GM23338 (cell line): ENCODE measurements around the gene PCDHGA1. TPM values are rescaled to one million over a fixed set of nuclear protein-coding genes. Genes with fewer than 3 reads are reported as not detected.
A peak's percentile ranks its signal among the peaks of the same experiment; 100 is the strongest.

Source experiments
- ATAC-seq: fragments of 200-7000 bp; cut with Tn5 transposase; 3 replicates; pipeline ENCODE4 v1.9.1; 2020
- DNase-seq: peaks from one replicate; pipeline ENCODE4 v3.0.0-alpha.2; 2015; ENCODE audit warnings: low spot score
- H2AFZ ChIP-seq: fragments of 200-600 bp; sonication (generic); 2 replicates; pipeline ENCODE4 v1.8.0; 2016; ENCODE audit warnings: antibody characterized with exemption, mild to moderate bottlenecking, moderate library complexity
- H3F3A ChIP-seq: fragments of 200-600 bp; sonication (generic); replicated peaks from 2 replicates; pipeline ENCODE4 v1.8.0; 2017; ENCODE audit warnings: antibody characterized with exemption, mixed run types, low read depth
- H3K27ac ChIP-seq: fragments of 200-600 bp; sonication (generic); 2 replicates; pipeline ENCODE4 v1.6.1; 2016; ENCODE audit warnings: low read depth
- H3K27me3 ChIP-seq: fragments of 200-600 bp; sonication (generic); 2 replicates; pipeline ENCODE4 v1.8.0; 2016; ENCODE audit warnings: mild to moderate bottlenecking, mixed run types, moderate library complexity; ENCODE audit not compliant: insufficient read depth
- H3K36me3 ChIP-seq: fragments of 200-600 bp; sonication (generic); 2 replicates; pipeline ENCODE4 v1.8.0; 2016; ENCODE audit warnings: mild to moderate bottlenecking; ENCODE audit not compliant: insufficient read depth
- H3K4me1 ChIP-seq: fragments of 200-600 bp; sonication (generic); 2 replicates; pipeline ENCODE4 v1.8.0; 2016; ENCODE audit warnings: mild to moderate bottlenecking, moderate library complexity; ENCODE audit not compliant: insufficient read depth
- H3K4me2 ChIP-seq: fragments of 200-600 bp; sonication (generic); 2 replicates; pipeline ENCODE4 v1.7.1; 2017; ENCODE audit warnings: mixed run types
- H3K4me3 ChIP-seq: fragments of 200-600 bp; sonication (generic); 2 replicates; pipeline ENCODE4 v1.6.1; 2016; ENCODE audit warnings: mixed run types
- H3K79me2 ChIP-seq: fragments of 200-600 bp; sonication (generic); replicated peaks from 2 replicates; pipeline ENCODE4 v1.8.0; 2017; ENCODE audit warnings: mild to moderate bottlenecking; ENCODE audit not compliant: insufficient read depth
- H3K9me2 ChIP-seq: fragments of 200-600 bp; sonication (generic); 2 replicates; pipeline ENCODE4 v1.8.0; 2017; ENCODE audit not compliant: insufficient read depth
- H4K20me1 ChIP-seq: fragments of 200-600 bp; sonication (generic); replicated peaks from 2 replicates; pipeline ENCODE4 v1.8.0; 2017; ENCODE audit warnings: mild to moderate bottlenecking; ENCODE audit not compliant: insufficient read depth
- H3K27ac Mint-ChIP-seq: 2 replicates; pipeline ENCODE4 v1.8.0; 2020; ENCODE audit warnings: inconsistent platforms, mild to moderate bottlenecking, moderate library complexity, mixed read lengths
- H3K27me3 Mint-ChIP-seq: 3 replicates; pipeline ENCODE4 v1.8.0; 2022; ENCODE audit warnings: low read depth, mild to moderate bottlenecking, moderate library complexity, mixed read lengths, inconsistent platforms; ENCODE audit not compliant: insufficient read depth, poor library complexity
- H3K36me3 Mint-ChIP-seq: 3 replicates; pipeline ENCODE4 v1.8.0; 2021; ENCODE audit warnings: low read depth, mild to moderate bottlenecking, inconsistent platforms, moderate library complexity, mixed read lengths
- H3K4me1 Mint-ChIP-seq: 3 replicates; pipeline ENCODE4 v1.8.0; 2020; ENCODE audit warnings: mild to moderate bottlenecking, inconsistent platforms, mixed read lengths
- H3K4me3 Mint-ChIP-seq: 3 replicates; pipeline ENCODE4 v1.8.0; 2021; ENCODE audit warnings: moderate library complexity, mild to moderate bottlenecking, inconsistent platforms, mixed read lengths
- H3K9me3 Mint-ChIP-seq: 3 replicates; pipeline ENCODE4 v1.8.0; 2020; ENCODE audit warnings: moderate library complexity, mild to moderate bottlenecking, inconsistent platforms, mixed read lengths
- CREB1 ChIP-seq: fragments of 250-450 bp; sonication (Bioruptor Pico); IDR thresholded peaks from 2 replicates; pipeline ENCODE4 v1.5.0; 2020; ENCODE audit warnings: low read depth, mild to moderate bottlenecking, moderate library complexity
- CTCF ChIP-seq, 2 experiments: fragments of 200-600 bp in 1 of 2; sonication (generic) in 1 of 2; conservative IDR thresholded peaks; 2 replicates each; pipeline versions ENCODE4 v1.5.1 to v1.6.1; 2016 to 2017; ENCODE audit warnings: antibody characterized with exemption in 2 of 2, low read depth in 2 of 2, mild to moderate bottlenecking in 2 of 2, moderate library complexity in 1 of 2
- ETS1 ChIP-seq: IDR thresholded peaks from 2 replicates; pipeline ENCODE4 v1.6.1; 2016; ENCODE audit warnings: antibody characterized with exemption
- EZH2 ChIP-seq: fragments of 200-600 bp; sonication (generic); IDR thresholded peaks from one replicate; pipeline ENCODE4 v1.8.0; 2017; ENCODE audit warnings: antibody characterized with exemption, mild to moderate bottlenecking, low read depth; ENCODE audit not compliant: unreplicated experiment
- EZH2phosphoT487 ChIP-seq: fragments of 200-600 bp; sonication (generic); IDR thresholded peaks from one replicate; pipeline ENCODE4 v1.8.1; 2018; ENCODE audit warnings: antibody characterized with exemption; ENCODE audit not compliant: unreplicated experiment
- JUNB ChIP-seq: IDR thresholded peaks from one replicate; pipeline ENCODE4 v1.6.1; 2016; ENCODE audit warnings: antibody characterized with exemption; ENCODE audit not compliant: unreplicated experiment
- NANOG ChIP-seq: IDR thresholded peaks from 2 replicates; pipeline ENCODE4 v1.6.1; 2016; ENCODE audit warnings: antibody characterized with exemption, borderline replicate concordance
- POLR2AphosphoS5 ChIP-seq: IDR thresholded peaks from 2 replicates; pipeline ENCODE4 v1.6.1; 2016; ENCODE audit warnings: antibody characterized with exemption, low read depth
- STAT1 ChIP-seq: IDR thresholded peaks from one replicate; pipeline ENCODE4 v1.6.1; 2016; ENCODE audit warnings: antibody characterized with exemption; ENCODE audit not compliant: unreplicated experiment
- ZNF114 ChIP-seq: fragments of 250-450 bp; sonication (Bioruptor Pico); IDR thresholded peaks from 2 replicates; pipeline ENCODE4 v1.5.0; 2020; ENCODE audit warnings: mild to moderate bottlenecking, moderate library complexity
- ZNF331 ChIP-seq: fragments of 250-450 bp; sonication (Bioruptor Pico); IDR thresholded peaks from 2 replicates; pipeline ENCODE4 v1.5.0; 2020; ENCODE audit warnings: low read depth, mild to moderate bottlenecking, moderate library complexity
- ZNF462 ChIP-seq: fragments of 250-450 bp; sonication (Bioruptor Pico); IDR thresholded peaks from 2 replicates; pipeline ENCODE4 v1.5.0; 2020; ENCODE audit warnings: mild to moderate bottlenecking, moderate library complexity
- polyA plus RNA-seq: library from polyadenylated mRNA; unstranded; fragments of >200 nt; fragmentation: Nextera tagmentation; extraction: Ambion mirVana; gene quantifications from 2 replicates; pipeline ENCODE4 v1.2.1, GENCODE V29; 2016
- total RNA-seq: library from RNA; depleted of rRNA; stranded (reverse); fragments of >200 nt; shearing (Covaris generic); gene quantifications from 2 replicates; pipeline ENCODE4 v1.2.3, GENCODE V29; 2014
- TF ChIP-seq, protein P1 (sequence below): IDR thresholded peaks from one replicate; pipeline ENCODE4 v1.6.1; 2018; ENCODE audit warnings: antibody characterized with exemption; ENCODE audit not compliant: unreplicated experiment

The PCDHGA1 gene
- total and polyA plus RNA-seq, 2 experiments from 2014 or later, result 0.39 to 1.7 TPM

- ATAC-seq, result no peak
- peaks cover 26% of the 10 kb centered on the region for H3K36me3 Mint-ChIP-seq
- Histone ChIP-seq H3K36me3 (no peaks in the 10 kb centered on the region), H2AFZ (no peak overlapping the region), H4K20me1 (peaks cover 19% of the 10 kb centered on the region), H3K4me1 (no peaks in the 10 kb centered on the region; the same call in 1 of the 2 replicates), H3K79me2 (peaks cover 2% of the 10 kb centered on the region), H3K27me3 (peaks cover 39% of the 10 kb centered on the region), H3K9me2 (no peaks in the 10 kb centered on the region), H3F3A (0 out of 2 replicates have a peak, but pooled peaks cover 4% of the 10 kb centered on the region), H3K4me2 (peak overlapping the region; percentile 83), H3K4me3 (peak overlapping the region; percentile 66), H3K27ac (no peak overlapping the region)
- H3K4me1 Mint-ChIP-seq, result peaks cover 21% of the 10 kb centered on the region
- peaks cover 27% of the 10 kb centered on the region for H3K27me3 Mint-ChIP-seq
- peak overlapping the region; percentile 92 for H3K4me3 Mint-ChIP-seq
- H3K27ac Mint-ChIP-seq, result no peak overlapping the region
- TF ChIP-seq CTCF (conservative IDR thresholded peaks at IDR 0.05; ENCODE audit: low read depth in 2 of 2) (no peak), POLR2AphosphoS5 (no peak), ZNF462 (CRISPR knock-in tag) (no peak), EZH2phosphoT487 (no peak), JUNB (no peak), EZH2 (no peak), CREB1 (CRISPR knock-in tag) (no peak), ZNF331 (CRISPR knock-in tag) (no peak), ETS1 (no peak), ZNF114 (CRISPR knock-in tag) (no peak), NANOG (no peak), STAT1 (no peak)
- TF ChIP-seq, protein P1, sequence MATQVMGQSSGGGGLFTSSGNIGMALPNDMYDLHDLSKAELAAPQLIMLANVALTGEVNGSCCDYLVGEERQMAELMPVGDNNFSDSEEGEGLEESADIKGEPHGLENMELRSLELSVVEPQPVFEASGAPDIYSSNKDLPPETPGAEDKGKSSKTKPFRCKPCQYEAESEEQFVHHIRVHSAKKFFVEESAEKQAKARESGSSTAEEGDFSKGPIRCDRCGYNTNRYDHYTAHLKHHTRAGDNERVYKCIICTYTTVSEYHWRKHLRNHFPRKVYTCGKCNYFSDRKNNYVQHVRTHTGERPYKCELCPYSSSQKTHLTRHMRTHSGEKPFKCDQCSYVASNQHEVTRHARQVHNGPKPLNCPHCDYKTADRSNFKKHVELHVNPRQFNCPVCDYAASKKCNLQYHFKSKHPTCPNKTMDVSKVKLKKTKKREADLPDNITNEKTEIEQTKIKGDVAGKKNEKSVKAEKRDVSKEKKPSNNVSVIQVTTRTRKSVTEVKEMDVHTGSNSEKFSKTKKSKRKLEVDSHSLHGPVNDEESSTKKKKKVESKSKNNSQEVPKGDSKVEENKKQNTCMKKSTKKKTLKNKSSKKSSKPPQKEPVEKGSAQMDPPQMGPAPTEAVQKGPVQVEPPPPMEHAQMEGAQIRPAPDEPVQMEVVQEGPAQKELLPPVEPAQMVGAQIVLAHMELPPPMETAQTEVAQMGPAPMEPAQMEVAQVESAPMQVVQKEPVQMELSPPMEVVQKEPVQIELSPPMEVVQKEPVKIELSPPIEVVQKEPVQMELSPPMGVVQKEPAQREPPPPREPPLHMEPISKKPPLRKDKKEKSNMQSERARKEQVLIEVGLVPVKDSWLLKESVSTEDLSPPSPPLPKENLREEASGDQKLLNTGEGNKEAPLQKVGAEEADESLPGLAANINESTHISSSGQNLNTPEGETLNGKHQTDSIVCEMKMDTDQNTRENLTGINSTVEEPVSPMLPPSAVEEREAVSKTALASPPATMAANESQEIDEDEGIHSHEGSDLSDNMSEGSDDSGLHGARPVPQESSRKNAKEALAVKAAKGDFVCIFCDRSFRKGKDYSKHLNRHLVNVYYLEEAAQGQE, result no peak
- DNase-seq, result no peak
- peaks cover 26% of the 10 kb centered on the region for H3K9me3 Mint-ChIP-seq
These were observed 146.8 kb downstream of the PCDHGA1 start for GRCh38 chr5:141477044-141477575.
